GM08714 (cell line): Measurements from ENCODE around the gene GLIS1.

Experiments
- H3K4me3 ChIP-seq: fragments of 200-500 bp; sonication (Bioruptor generic); 2 replicates; pipeline ENCODE4 v1.5.1; 2014; ENCODE audit warnings: mild to moderate bottlenecking, low read length, inconsistent platforms
- ZNF274 ChIP-seq: IDR thresholded peaks from 2 replicates; pipeline ENCODE4 v1.6.1; 2012; ENCODE audit warnings: mild to moderate bottlenecking, low read depth, low read length

Gene GLIS1

GRCh38 chr1:53568540-53568939 lies 170.4 kb downstream of the GLIS1 start:
- no peak overlapping the region for H3K4me3 ChIP-seq
- no peak for TF ChIP-seq ZNF274

GRCh38 chr1:53567851-53568250 lies 171.1 kb downstream of the GLIS1 start:
- no peak for TF ChIP-seq ZNF274
- H3K4me3 ChIP-seq = no peak overlapping the region

- no peak overlapping the region for H3K4me3 ChIP-seq
- no peak for TF ChIP-seq ZNF274
These were observed 171.5 kb downstream of the GLIS1 start for GRCh38 chr1:53567450-53567849.

- no peak for TF ChIP-seq ZNF274
- H3K4me3 ChIP-seq = no peak overlapping the region
These were observed 175.4 kb downstream of the GLIS1 start for GRCh38 chr1:53563611-53564010.

- H3K4me3 ChIP-seq = no peak overlapping the region
- no peak for TF ChIP-seq ZNF274
These were observed 176.0 kb downstream of the GLIS1 start for GRCh38 chr1:53562981-53563379.

GRCh38 chr1:53562291-53562980 lies 176.5 kb downstream of the GLIS1 start:
- TF ChIP-seq ZNF274 = no peak
- H3K4me3 ChIP-seq = no peak overlapping the region

- H3K4me3 ChIP-seq = no peak overlapping the region
- TF ChIP-seq ZNF274 = no peak
These were observed 177.4 kb downstream of the GLIS1 start for GRCh38 chr1:53561503-53562105.

- no peak overlapping the region for H3K4me3 ChIP-seq
- no peak for TF ChIP-seq ZNF274
These were observed 178.1 kb downstream of the GLIS1 start for GRCh38 chr1:53560581-53561502.

GRCh38 chr1:53559854-53560580 lies 178.9 kb downstream of the GLIS1 start:
- no peak for TF ChIP-seq ZNF274
- no peak overlapping the region for H3K4me3 ChIP-seq

GRCh38 chr1:53559391-53559815 lies 179.6 kb downstream of the GLIS1 start:
- no peak overlapping the region for H3K4me3 ChIP-seq
- TF ChIP-seq ZNF274 = no peak

- no peak for TF ChIP-seq ZNF274
- H3K4me3 ChIP-seq = no peak overlapping the region
These were observed 180.1 kb downstream of the GLIS1 start for GRCh38 chr1:53558739-53559315.

- no peak for TF ChIP-seq ZNF274
- H3K4me3 ChIP-seq = no peak overlapping the region
These were observed 180.9 kb downstream of the GLIS1 start for GRCh38 chr1:53557830-53558738.

GRCh38 chr1:53557369-53557768 lies 181.6 kb downstream of the GLIS1 start:
- no peak overlapping the region for H3K4me3 ChIP-seq
- TF ChIP-seq ZNF274 = no peak
